Heart right ventricle (tissue), 16 donors: ENCODE measurements around the gene OR7G1. TPM values are rescaled to one million over a fixed set of nuclear protein-coding genes. Genes with fewer than 3 reads are reported as not detected.

ENCODE experiments used
- ATAC-seq, 8 donors: fragments of 200-7000 bp; cut with Tn5 transposase; one replicate each; pipeline ENCODE4 v1.9.1; 2020; ENCODE audit warnings: mild to moderate bottlenecking in 8 of 8, moderate library complexity in 8 of 8, moderate number of reproducible peaks in 1 of 8
- DNase-seq, 2 donors: peaks; one replicate each; pipeline ENCODE4 v3.0.0-alpha.2; 2020
- H3K27ac ChIP-seq, 10 donors: fragments of 200-600 bp; sonication (generic) in 2 of 10; one replicate each; pipeline versions ENCODE4 v1.5.0 to v1.8.0; 2020 to 2022; ENCODE audit warnings: mild to moderate bottlenecking in 3 of 10
- H3K27me3 ChIP-seq, 7 donors: fragments of 200-600 bp; one replicate each; pipeline ENCODE4 v1.8.0; 2021 to 2022; ENCODE audit warnings: mild to moderate bottlenecking in 2 of 7
- H3K36me3 ChIP-seq, 9 donors: fragments of 200-600 bp; sonication (generic) in 1 of 9; one replicate each; pipeline versions ENCODE4 v1.5.0 to v1.8.0; 2020 to 2022; ENCODE audit warnings: mild to moderate bottlenecking in 2 of 9
- H3K4me1 ChIP-seq, 9 donors: fragments of 200-600 bp; sonication (generic) in 1 of 9; one replicate each; pipeline versions ENCODE4 v1.5.0 to v1.8.0; 2020 to 2022; ENCODE audit warnings: mild to moderate bottlenecking in 4 of 9
- H3K4me3 ChIP-seq, 10 donors: fragments of 200-600 bp; sonication (generic) in 2 of 10; one replicate each; pipeline versions ENCODE4 v1.5.0 to v1.8.0; 2020 to 2022; ENCODE audit warnings: mild to moderate bottlenecking in 7 of 10, moderate library complexity in 2 of 10
- H3K9me3 ChIP-seq, 11 donors: fragments of 200-600 bp in 10 of 11; sonication (generic) in 2 of 11; one replicate each; pipeline versions ENCODE4 v1.5.0 to v1.8.0; 2013 to 2022; ENCODE audit warnings: mild to moderate bottlenecking in 2 of 11, control low read depth in 1 of 11, moderate library complexity in 1 of 11
- CTCF ChIP-seq, 9 donors: fragments of 200-600 bp; sonication (generic) in 2 of 9; IDR thresholded peaks; one replicate each; pipeline versions ENCODE4 v1.5.0 to v1.8.0; 2021 to 2022; ENCODE audit warnings: antibody characterized with exemption in 9 of 9, mild to moderate bottlenecking in 5 of 9, moderate library complexity in 1 of 9
- WGBS, 2 donors: extraction: QIAGEN DNeasy Blood & Tissue Kit; methylation state at CpG; one replicate each; pipeline ENCODE4 v1.1.7; 2013; ENCODE audit warnings: inconsistent platforms in 1 of 2; 5-methylcytosine and 5-hydroxymethylcytosine counted together
- intact Hi-C, 10 donors: fragments of 100-400 bp; cut with DNase I; formaldehyde crosslinking; loops; one replicate each; pipeline versions ENCODE4 v1.11.1 to v1.14.2; 2022
- polyA plus RNA-seq, 2 donors: library from polyadenylated mRNA; stranded (reverse); fragments of 200-250 nt; gene quantifications; one replicate each; pipeline ENCODE4 v1.2.3, GENCODE V29; 2013
- total RNA-seq, 10 donors: library from RNA; stranded (reverse); fragmentation: NEBNext Ultra II Directional in 3 of 10; extraction: Animal tissue kit (Norgen Biotek cat#: 25700) in 3 of 10; gene quantifications; one replicate each; pipeline versions ENCODE4 v1.2.1 to v1.2.4, GENCODE V29; 2021 to 2023
- donor health status: Arrhythmogenic right ventricular cardiomyopathy.
- donor health status: ischemic (EF 13 %, LVEDD 7.1; RV severe dilation, severe dysfunction).
- donor health status: healthy with polysubstance abuse.
- donor health status: DM: no; HTN: yes; CAD: no.
- donor health status: DM: no; HTN: no; CAD: no.
- donor health status: ischemic (EF 25% LVEDD 6.9; RV normal size, moderate dysfunction).
- donor health status: ischemic (EF 25% LVEDD 5.7; RV mildly dilated, moderate dysfunction).
- donor health status: healthy.
- donor health status: DM: yes; HTN: yes; CAD: no.
- donor health status: Ischemic cardiomyopathy.
- donor health status: ischemic (EF 35%, LVEDD 5.7; RV mildly dilated, moderate dysfunction).
- donor health status: nonischemic (EF 11% LVEDD 7.7; RV severe dilation, severe dysfunction).
- donor health status: DM: yes; HTN: yes; CAD: no.
- donor health status: PGD.
- donor health status: ischemic (EF 29% LVEDD 5.4; RV normal size, mild dysfunction).
- donor health status: nonischemic (EF 23%, LVEDD 6.1; RV moderate dilation, normal function).

The OR7G1 gene
- total and polyA plus RNA-seq, 12 donors: not detected

- intact Hi-C loops: loop anchor here in 5 of 10 donors (10.0 kb wide), 4 partner anchors 155 to 645 kb away; partner anchors contain the start of genes ZNF266 (in 1 of the 5) and ZNF699 (in 1 of the 5)
- ATAC-seq (no peak), DNase-seq (no peak)
- Histone ChIP-seq H3K36me3 (peaks cover 0 to 47% (median 10%) of the 10 kb centered on the region in 9 donors), H3K27me3 (no peaks in the 10 kb centered on the region), H3K4me1 (peaks cover 0 to 5% (median 0%) of the 10 kb centered on the region in 9 donors), H3K9me3 (peaks cover 0 to 56% (median 19%) of the 10 kb centered on the region in 11 donors), H3K4me3 (no peak overlapping the region), H3K27ac (no peak overlapping the region)
- WGBS, 2 donors: 95% methylated on average over 4 of the region's 4 CpGs
- no peak for TF ChIP-seq CTCF (IDR thresholded peaks at IDR 0.05)
Observed at GRCh38 chr19:9149997-9150396, 34.4 kb upstream of the OR7G1 start.

- WGBS, 2 donors: 92 to 100% methylated on average over 3 of the region's 3 CpGs
- ATAC-seq (no peak), DNase-seq (no peak)
- Histone ChIP-seq H3K4me3 (no peak overlapping the region), H3K9me3 (peaks cover 0 to 59% (median 20%) of the 10 kb centered on the region in 11 donors), H3K27ac (no peak overlapping the region), H3K4me1 (peaks cover 0 to 5% (median 0%) of the 10 kb centered on the region in 9 donors), H3K27me3 (no peaks in the 10 kb centered on the region), H3K36me3 (peaks cover 0 to 44% (median 10%) of the 10 kb centered on the region in 9 donors)
- intact Hi-C loops: loop anchor here in 5 of 10 donors (10.0 kb wide), 4 partner anchors 156 to 646 kb away; partner anchors contain the start of genes ZNF266 (in 1 of the 5) and ZNF699 (in 1 of the 5)
- no peak for TF ChIP-seq CTCF (IDR thresholded peaks at IDR 0.05)
Observed at GRCh38 chr19:9148697-9149096, 33.1 kb upstream of the OR7G1 start.

- peak in 2 of 8 donors; percentile 51 to 53 for ATAC-seq
Observed at GRCh38 chr19:9146882-9147281, 31.3 kb upstream of the OR7G1 start.

GRCh38 chr19:9144920-9145319 lies 29.4 kb upstream of the OR7G1 start:
- H3K36me3 ChIP-seq: peaks cover 0 to 27% (median 0%) of the 10 kb centered on the region in 9 donors
- 97 to 98% methylated on average over 5 of the region's 5 CpGs for WGBS, 2 donors
- peaks cover 0 to 30% (median 21%) of the 10 kb centered on the region in 9 donors for H3K4me1 ChIP-seq
- DNase-seq: no peak
- H3K9me3 ChIP-seq: peaks cover 0 to 32% (median 17%) of the 10 kb centered on the region in 11 donors
- ATAC-seq: no peak
- no peak overlapping the region for H3K27ac ChIP-seq
- TF ChIP-seq CTCF (IDR thresholded peaks at IDR 0.05): no peak
- H3K27me3 ChIP-seq: no peaks in the 10 kb centered on the region
- intact Hi-C loops: loop anchor here in 5 of 10 donors (10.0 kb wide), 4 partner anchors 160 to 650 kb away; partner anchors contain the start of genes ZNF266 (in 1 of the 5) and ZNF699 (in 1 of the 5)
- H3K4me3 ChIP-seq: no peak overlapping the region

More at GRCh38 chr19:9146882-9147281, 31.3 kb upstream of the OR7G1 start:
- WGBS, 2 donors: 61 to 65% methylated on average over 1 of the region's 1 CpG
- no peak for DNase-seq
- no peak for TF ChIP-seq CTCF (IDR thresholded peaks at IDR 0.05)
- Histone ChIP-seq H3K27ac (no peak overlapping the region), H3K27me3 (no peaks in the 10 kb centered on the region), H3K4me1 (peaks cover 0 to 18% (median 10%) of the 10 kb centered on the region in 9 donors), H3K4me3 (no peak overlapping the region), H3K9me3 (peaks cover 0 to 45% (median 17%) of the 10 kb centered on the region in 11 donors), H3K36me3 (peaks cover 0 to 27% (median 0%) of the 10 kb centered on the region in 9 donors)
- intact Hi-C loops: loop anchor here in 5 of 10 donors (10.0 kb wide), 4 partner anchors 158 to 648 kb away; partner anchors contain the start of genes ZNF266 (in 1 of the 5) and ZNF699 (in 1 of the 5)
